OCI-LY7 (cell line): ENCODE results near the gene COG7.

Experiments used
- CTCF ChIP-seq: fragments of 200-600 bp; sonication (generic); conservative IDR thresholded peaks from 2 replicates; pipeline ENCODE4 v1.5.1; 2014; ENCODE audit warnings: mild to moderate bottlenecking, antibody characterized with exemption, low read length, moderate library complexity, mixed read lengths
- EZH2phosphoT487 ChIP-seq: fragments of 200-600 bp; sonication (generic); IDR thresholded peaks from 2 replicates; pipeline ENCODE4 v1.6.1; 2018; ENCODE audit warnings: low read depth, borderline replicate concordance, mild to moderate bottlenecking, mixed run types, antibody characterized with exemption, low read length, moderate library complexity, mixed read lengths

- TF ChIP-seq CTCF (no peak), EZH2phosphoT487 (no peak)
These were observed 38.3 kb downstream of the COG7 start for GRCh38 chr16:23414731-23415130.
